ENCODE data around the gene SMIM29.
"Not testable (repeated sequence)": the region's sequence is repeated elsewhere in the genome, so short reads cannot be mapped to it uniquely, and the experiment has no call there.

Gene SMIM29

DNA sequence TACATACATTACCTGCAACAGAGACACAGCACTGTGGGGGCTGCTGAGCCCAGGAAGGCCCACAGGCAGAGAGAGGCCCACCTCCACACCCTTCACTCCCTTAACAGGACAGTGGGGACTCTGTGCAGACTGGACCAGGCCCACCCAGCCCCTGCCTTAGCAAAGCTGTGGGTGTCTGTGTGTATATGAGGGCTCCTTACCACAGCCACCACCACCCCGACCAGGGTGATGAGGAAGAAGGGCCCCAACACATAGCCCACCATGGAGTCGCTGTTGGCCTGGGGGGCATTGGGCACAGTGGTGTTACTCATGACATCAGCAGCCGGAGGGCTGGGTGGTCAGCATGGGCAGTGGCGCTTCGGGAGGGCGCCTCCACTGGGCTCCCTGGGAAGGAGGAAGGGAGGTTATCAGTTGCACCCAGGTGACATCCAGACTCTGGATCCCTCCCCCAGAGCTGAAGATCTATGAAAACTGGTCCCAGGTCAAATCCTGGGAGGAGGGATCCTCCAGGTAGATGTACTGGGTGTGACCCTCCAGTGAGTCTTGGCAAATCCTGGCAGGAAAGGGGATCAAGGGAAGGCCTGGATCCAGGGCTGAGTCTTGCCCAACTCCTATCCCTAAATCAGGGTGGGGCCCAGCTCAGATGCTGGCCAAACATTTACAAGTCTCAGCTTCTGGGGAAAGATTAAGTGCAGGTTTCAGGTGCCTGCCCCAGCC lies 1.2 kb downstream of the SMIM29 start:
- no peak overlapping the region; the same call in none of the 2 replicates for H3K4me3 ChIP-seq (replicated peaks; ENCODE audit: low read depth, low read length)
- no peaks in the 10 kb centered on the region for H3K27me3 ChIP-seq (replicated peaks; ENCODE audit: control insufficient read depth, insufficient read depth, low read length)
- H3K36me3 ChIP-seq (ENCODE audit: control insufficient read depth, insufficient read depth, low read length), result peaks cover 17% of the 10 kb centered on the region
- DNase-seq (ENCODE audit: extremely low read depth, insufficient read length), result peak; percentile 47
- TF ChIP-seq, protein P1, sequence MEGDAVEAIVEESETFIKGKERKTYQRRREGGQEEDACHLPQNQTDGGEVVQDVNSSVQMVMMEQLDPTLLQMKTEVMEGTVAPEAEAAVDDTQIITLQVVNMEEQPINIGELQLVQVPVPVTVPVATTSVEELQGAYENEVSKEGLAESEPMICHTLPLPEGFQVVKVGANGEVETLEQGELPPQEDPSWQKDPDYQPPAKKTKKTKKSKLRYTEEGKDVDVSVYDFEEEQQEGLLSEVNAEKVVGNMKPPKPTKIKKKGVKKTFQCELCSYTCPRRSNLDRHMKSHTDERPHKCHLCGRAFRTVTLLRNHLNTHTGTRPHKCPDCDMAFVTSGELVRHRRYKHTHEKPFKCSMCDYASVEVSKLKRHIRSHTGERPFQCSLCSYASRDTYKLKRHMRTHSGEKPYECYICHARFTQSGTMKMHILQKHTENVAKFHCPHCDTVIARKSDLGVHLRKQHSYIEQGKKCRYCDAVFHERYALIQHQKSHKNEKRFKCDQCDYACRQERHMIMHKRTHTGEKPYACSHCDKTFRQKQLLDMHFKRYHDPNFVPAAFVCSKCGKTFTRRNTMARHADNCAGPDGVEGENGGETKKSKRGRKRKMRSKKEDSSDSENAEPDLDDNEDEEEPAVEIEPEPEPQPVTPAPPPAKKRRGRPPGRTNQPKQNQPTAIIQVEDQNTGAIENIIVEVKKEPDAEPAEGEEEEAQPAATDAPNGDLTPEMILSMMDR (IDR thresholded peaks at IDR 0.05; ENCODE audit: insufficient read depth, low read length, poor library complexity, severe bottlenecking), result no peak

DNA sequence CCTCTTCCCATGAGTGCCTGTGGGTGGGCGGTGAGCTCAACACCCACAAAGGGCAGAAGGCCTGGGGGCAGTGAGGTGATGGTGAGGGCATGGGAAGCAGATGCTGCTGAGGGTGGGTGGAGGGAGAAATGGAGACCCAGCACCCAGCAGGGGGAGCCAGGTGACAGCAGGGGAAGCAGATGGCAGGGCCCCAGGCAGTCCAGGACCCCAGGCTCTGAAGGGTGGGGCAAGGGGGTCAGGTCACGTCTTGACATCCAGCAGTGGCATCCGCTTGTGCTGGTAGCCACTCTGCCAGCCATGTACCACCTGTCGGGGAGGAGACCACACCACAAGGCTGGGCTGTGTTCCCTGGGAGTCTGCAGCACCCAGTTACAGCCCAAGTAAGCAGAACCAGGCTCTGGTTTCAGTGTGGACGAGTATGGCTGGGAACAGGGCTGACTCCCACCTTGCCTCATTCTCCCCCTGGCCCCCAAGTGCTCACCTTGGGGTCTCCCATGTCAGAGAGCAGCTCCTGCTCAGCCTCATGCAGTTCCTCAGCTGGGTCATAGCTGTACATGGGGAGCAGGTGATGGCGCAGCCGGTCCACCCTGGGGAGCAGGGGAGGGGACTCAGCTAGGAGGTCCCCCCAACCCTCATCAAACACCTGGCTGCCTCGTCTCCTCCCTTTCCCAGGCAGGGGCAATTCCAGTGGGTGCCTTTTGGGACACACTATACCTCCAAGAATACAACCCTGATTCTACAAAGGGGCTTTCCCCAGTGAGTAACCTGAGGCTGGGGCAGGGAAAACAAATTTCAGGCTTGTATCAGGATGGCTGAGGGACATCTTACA lies 2.0 kb downstream of the SMIM29 start:
- peak; percentile 69 for DNase-seq (ENCODE audit: extremely low read depth, insufficient read length)
- Histone ChIP-seq H3K36me3 (ENCODE audit: control insufficient read depth, insufficient read depth, low read length) (peaks cover 21% of the 10 kb centered on the region), H3K27me3 (replicated peaks; ENCODE audit: control insufficient read depth, insufficient read depth, low read length) (no peaks in the 10 kb centered on the region), H3K4me3 (replicated peaks; ENCODE audit: low read depth, low read length) (no peak overlapping the region)
- TF ChIP-seq, protein P1 (IDR thresholded peaks at IDR 0.05; ENCODE audit: insufficient read depth, low read length, poor library complexity, severe bottlenecking), result peak; percentile 77

DNA sequence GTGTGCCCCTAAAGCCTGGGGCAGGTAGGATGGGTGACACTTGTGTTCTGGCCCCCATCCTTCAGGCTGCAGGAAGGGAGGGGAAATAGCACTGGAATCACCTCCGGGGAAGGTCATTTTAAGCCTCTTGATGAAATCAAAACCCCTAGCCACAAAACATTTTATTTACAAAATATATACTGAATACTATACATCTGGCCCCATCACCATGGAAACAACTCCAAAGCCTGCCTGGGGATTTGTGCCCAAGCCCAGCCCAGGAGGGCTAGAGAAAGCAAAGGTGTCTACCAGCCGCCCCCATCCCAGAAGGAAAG lies 2.6 kb downstream of the SMIM29 start:
- Histone ChIP-seq H3K4me3 (replicated peaks; ENCODE audit: low read depth, low read length) (no peak overlapping the region), H3K27me3 (replicated peaks; ENCODE audit: control insufficient read depth, insufficient read depth, low read length) (no peaks in the 10 kb centered on the region), H3K36me3 (ENCODE audit: control insufficient read depth, insufficient read depth, low read length) (peaks cover 25% of the 10 kb centered on the region)
- TF ChIP-seq, protein P1 (IDR thresholded peaks at IDR 0.05; ENCODE audit: insufficient read depth, low read length, poor library complexity, severe bottlenecking), result no peak
- DNase-seq (ENCODE audit: extremely low read depth, insufficient read length), result no peak

DNA sequence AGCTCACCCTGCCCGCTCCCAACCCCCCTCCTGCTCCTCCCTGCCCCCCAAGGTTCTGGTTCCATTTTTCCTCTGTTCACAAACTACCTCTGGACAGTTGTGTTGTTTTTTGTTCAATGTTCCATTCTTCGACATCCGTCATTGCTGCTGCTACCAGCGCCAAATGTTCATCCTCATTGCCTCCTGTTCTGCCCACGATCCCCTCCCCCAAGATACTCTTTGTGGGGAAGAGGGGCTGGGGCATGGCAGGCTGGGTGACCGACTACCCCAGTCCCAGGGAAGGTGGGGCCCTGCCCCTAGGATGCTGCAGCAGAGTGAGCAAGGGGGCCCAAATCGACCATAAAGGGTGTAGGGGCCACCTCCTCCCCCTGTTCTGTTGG lies 3.1 kb downstream of the SMIM29 start:
- not testable (repeated sequence) for H3K4me3 ChIP-seq (replicated peaks; ENCODE audit: low read depth, low read length); H3K27me3 ChIP-seq (replicated peaks; ENCODE audit: control insufficient read depth, insufficient read depth, low read length); DNase-seq (ENCODE audit: extremely low read depth, insufficient read length)
- peaks cover 27% of the 10 kb centered on the region for H3K36me3 ChIP-seq (ENCODE audit: control insufficient read depth, insufficient read depth, low read length)

DNA sequence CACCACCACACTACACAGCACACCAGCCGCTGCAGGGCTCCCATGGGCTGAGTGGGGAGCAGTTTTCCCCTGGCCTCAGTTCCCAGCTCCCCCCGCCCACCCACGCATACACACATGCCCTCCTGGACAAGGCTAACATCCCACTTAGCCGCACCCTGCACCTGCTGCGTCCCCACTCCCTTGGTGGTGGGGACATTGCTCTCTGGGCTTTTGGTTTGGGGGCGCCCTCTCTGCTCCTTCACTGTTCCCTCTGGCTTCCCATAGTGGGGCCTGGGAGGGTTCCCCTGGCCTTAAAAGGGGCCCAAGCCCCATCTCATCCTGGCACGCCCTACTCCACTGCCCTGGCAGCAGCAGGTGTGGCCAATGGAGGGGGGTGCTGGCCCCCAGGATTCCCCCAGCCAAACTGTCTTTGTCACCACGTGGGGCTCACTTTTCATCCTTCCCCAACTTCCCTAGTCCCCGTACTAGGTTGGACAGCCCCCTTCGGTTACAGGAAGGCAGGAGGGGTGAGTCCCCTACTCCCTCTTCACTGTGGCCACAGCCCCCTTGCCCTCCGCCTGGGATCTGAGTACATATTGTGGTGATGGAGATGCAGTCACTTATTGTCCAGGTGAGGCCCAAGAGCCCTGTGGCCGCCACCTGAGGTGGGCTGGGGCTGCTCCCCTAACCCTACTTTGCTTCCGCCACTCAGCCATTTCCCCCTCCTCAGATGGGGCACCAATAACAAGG lies 3.6 kb downstream of the SMIM29 start:
- H3K27me3 ChIP-seq (replicated peaks; ENCODE audit: control insufficient read depth, insufficient read depth, low read length); DNase-seq (ENCODE audit: extremely low read depth, insufficient read length); H3K4me3 ChIP-seq (replicated peaks; ENCODE audit: low read depth, low read length): not testable (repeated sequence)
- peaks cover 30% of the 10 kb centered on the region for H3K36me3 ChIP-seq (ENCODE audit: control insufficient read depth, insufficient read depth, low read length)

DNA sequence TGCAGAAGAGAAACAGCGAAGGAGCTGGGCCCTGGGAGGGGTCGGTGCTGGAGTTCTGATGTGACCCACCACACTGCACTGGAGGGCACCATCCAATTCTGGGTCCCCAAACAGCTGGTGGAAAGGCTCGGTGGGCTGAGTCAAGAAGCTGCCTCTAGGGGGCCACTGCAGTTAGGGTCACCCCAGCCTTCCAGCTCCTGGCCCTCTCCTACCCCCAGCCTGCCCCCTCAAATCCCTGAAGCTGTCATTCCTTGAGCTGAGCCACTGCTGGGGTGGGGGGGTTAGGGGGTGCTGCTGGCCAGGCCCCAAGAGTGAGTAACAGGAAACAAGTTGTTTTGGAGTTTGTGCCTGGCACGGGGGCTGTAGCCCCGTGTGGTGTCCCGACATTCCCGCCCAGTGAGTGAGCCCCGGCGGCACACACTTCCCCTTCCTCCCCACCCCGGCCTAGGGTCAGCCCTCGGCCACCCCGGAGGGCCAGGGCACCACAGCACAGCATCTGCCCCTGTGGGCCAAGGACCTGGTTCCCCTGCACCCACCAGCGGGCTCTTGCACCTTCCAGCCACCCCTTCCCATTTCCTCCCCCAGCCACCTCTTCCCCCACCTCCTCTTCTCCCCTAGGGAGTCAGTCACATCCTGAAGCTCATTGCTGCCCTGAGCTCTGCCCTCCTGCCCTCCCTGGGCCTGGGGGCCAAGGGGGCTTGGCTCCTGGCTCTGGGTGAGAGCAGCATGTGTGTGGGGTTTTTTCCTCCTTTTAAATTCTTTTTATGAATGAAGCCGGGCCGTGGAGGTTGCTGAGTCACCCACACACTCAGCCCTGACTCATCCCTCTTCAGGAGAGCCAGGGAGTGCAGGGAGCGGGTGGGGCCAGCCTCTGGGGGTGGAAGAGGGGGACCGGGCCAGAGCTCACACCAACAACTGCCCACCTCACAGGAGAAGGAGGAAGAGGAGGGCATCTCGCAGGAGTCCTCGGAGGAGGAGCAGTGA lies 4.6 kb downstream of the SMIM29 start:
- no peak overlapping the region for H3K4me3 ChIP-seq (replicated peaks; ENCODE audit: low read depth, low read length)
- peaks cover 34% of the 10 kb centered on the region for H3K36me3 ChIP-seq (ENCODE audit: control insufficient read depth, insufficient read depth, low read length)
- TF ChIP-seq, protein P1 (IDR thresholded peaks at IDR 0.05; ENCODE audit: insufficient read depth, low read length, poor library complexity, severe bottlenecking), result peak; percentile 57
- no peak for DNase-seq (ENCODE audit: extremely low read depth, insufficient read length)
- H3K27me3 ChIP-seq (replicated peaks; ENCODE audit: control insufficient read depth, insufficient read depth, low read length), result no peaks in the 10 kb centered on the region
